GM12801 (cell line): ENCODE results near the gene CHDH.

ENCODE experiments used
- CTCF ChIP-seq: IDR thresholded peaks from one replicate; pipeline ENCODE4 v1.5.1; 2011; ENCODE audit warnings: control low read depth; ENCODE audit not compliant: insufficient read length; ENCODE audit errors: extremely low read depth

The CHDH gene

GRCh38 chr3:53862241-53862640 lies 16.0 kb upstream of the CHDH start:
- no peak for TF ChIP-seq CTCF

GRCh38 chr3:53860196-53860595 lies 14.0 kb upstream of the CHDH start:
- TF ChIP-seq CTCF = no peak

GRCh38 chr3:53859178-53859577 lies 13.0 kb upstream of the CHDH start:
- TF ChIP-seq CTCF = no peak

- no peak for TF ChIP-seq CTCF
Observed at GRCh38 chr3:53858096-53858741, 12.0 kb upstream of the CHDH start.

- TF ChIP-seq CTCF = no peak
Observed at GRCh38 chr3:53856964-53857363, 10.7 kb upstream of the CHDH start.

- no peak for TF ChIP-seq CTCF
Observed at GRCh38 chr3:53850895-53851294, 4.7 kb upstream of the CHDH start.

- TF ChIP-seq CTCF = no peak
Observed at GRCh38 chr3:53849916-53850315, 3.7 kb upstream of the CHDH start.

GRCh38 chr3:53846851-53847155 lies 584 bp upstream of the CHDH start:
- no peak for TF ChIP-seq CTCF
